Astrocyte of the hippocampus (primary cell): ENCODE data around the gene TMPRSS9.
A peak's percentile ranks its signal among the peaks of the same experiment; 100 is the strongest.
"Not testable (repeated sequence)": the region's sequence is repeated elsewhere in the genome, so short reads cannot be mapped to it uniquely, and the experiment has no call there.

Experiments
- DNase-seq: peaks from one replicate; pipeline ENCODE4 v3.0.0; 2011; ENCODE audit warnings: low read depth, low spot score

TMPRSS9 gene

DNA sequence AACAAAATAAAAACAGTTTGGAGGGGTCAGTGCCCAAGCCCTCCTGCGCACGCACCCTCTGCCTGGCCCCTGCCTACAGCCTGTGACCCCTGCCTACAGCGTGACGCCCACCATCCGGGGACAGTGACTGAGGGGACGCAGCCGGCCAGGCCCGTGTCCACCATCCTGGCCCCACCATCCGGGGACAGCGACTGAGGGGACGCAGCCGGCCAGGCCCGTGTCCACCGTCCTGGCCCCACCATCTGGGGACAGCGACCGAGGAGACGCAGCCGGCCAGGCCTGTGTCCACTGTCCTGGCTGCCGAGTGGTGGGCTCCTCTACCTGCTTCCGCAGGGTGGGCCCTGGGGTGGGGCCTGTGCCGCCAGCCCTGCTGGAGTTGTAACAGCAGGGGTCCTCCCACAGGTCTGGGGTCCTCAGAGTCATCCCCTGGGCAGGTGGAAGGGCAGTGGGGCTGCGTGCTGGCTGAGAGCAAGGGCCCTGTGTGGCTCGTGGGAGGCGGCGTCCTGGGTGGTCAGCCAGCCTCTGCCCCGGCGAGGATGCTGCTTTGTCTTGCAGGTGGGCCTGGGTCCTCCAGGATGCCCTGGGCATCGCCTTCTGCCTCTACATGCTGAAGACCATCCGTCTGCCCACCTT, 17.3 kb upstream of the TMPRSS9 start:
- DNase-seq = no peak

DNA sequence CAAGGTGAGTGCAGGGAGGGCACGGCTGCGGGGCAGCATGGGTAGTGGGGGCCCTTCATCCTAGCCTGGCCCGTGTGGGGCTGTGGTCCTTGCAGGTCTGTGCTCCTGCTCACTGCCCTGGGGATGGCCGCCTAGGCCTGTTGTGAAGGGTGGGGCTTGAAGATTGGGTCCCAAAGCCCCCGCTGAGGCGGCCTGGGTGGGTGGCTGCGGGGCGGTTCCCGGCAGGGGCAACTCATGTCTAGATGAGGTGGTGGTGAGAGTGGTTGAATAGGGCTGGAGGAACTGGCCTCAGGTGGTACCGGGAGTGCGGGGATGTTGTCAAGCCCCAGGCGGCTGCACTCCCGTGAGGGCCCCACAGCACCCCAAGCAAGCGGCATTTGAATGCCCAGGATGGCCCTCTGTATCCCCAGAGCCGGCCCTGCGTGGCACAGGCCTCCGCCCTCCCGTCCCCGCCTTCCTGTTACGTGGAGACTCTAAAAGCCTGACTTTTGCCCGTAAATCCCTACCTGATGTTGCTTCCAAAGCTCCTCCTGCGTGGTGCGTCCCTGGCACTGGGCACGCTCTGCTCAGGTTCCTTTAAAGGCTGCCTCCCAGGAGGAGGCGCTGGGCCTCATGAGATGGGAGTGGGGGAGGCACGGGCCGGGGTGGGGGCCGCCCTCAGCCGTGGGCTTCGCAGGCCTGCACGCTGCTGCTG, 16.6 kb upstream of the TMPRSS9 start:
- no peak for DNase-seq

DNA sequence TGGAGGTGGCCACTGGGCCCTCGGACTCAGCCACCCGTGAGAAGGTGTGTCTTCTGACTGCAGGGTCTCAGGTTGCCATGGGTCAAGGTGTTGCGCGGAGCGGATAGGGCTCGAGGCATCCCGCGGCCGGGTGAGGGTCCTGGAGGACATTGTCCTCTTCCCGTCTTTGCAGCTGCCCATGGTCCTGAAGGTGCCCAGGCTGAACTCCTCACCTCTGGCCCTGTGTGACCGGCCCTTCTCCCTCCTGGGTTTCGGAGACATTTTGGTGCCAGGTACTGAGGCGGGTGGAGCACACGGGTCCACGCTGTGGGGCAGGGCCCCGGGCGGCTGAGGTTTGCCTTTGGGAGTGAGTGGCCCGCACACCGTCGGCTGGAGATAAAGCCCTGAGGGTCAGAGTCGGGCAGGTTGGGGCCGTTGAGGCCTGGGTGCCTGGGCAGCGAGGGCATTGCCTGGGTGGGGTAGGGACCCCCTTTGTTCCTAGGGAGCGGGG, 15.6 kb upstream of the TMPRSS9 start:
- no peak for DNase-seq

DNA sequence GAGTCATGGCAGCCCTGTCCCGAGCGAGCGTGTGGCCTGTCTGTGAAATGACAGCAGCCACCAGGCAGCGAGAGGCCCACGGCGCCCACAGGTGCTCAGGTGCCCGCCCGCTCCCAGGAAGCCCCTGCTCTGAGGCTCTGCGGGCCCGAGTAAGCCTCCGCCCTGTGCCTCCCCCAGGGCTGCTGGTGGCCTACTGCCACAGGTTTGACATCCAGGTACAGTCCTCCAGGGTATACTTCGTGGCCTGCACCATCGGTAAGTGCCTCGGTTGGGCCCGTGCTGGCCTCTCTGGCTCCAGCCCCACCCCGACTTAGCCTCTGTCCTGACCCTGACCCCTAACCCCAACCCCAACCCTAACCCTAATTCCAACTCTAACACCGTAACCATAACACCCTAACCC, 15.0 kb upstream of the TMPRSS9 start:
- no peak for DNase-seq

DNA sequence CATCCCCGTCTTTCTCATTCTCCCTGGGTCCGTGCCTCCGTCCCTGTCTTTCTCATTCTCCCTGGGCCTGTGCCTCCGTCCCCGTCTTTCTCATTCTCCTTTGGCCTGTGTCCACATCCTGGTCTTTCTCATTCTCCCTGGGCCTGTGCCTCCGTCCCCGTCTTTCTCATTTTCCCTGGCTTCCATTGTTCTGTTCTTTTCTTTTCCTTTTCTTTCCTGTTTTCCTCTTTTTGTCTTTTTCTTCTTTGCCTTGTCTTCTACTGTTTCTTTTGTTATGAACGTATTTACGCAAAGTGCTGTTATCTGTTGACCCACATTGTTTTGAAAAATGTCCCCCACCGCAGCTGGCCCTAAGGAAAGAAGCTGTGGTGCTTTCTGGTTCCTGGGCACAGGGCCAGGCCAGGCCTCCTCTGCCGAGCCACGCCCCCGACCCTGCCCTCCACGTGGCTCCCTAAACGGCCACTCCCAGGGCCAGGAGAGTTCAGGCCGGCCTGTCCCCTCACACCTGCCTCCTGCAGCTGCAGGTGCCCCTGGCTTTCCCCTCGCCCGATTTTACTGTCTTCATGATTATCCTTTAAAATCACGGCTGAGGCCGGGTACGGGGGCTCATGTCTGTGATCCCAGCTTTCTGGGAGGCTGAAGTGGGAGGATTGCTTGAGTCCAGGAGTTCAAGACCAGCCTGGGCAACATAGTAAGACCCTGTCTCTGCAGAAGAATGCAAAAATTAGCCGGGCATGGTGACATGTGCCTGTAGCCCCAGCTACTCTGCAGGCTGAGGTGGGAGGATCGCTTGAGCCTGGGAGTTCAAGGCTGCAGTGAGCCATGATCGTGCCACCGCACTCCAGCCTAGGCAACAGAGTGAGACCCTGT, 14.0 kb upstream of the TMPRSS9 start:
- DNase-seq = peak; percentile 51

DNA sequence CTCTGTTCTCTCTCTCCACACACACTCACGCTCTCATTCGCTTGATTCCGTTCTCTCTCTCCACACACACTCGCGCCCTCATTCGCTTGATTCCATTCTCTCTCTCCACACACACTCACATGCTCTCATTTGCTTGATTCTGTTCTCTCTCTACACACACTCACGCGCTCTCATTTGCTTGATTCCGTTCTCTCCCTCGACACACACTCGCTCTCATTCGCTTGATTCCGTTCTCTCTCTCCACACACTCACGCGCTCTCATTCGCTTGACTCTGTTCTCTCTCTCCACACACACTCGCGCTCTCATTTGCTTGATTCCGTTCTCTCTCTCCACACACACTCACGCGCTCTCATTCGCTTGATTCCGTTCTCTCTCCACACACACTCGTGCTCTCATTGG, 10.2 kb upstream of the TMPRSS9 start:
- not testable (repeated sequence) for DNase-seq

DNA sequence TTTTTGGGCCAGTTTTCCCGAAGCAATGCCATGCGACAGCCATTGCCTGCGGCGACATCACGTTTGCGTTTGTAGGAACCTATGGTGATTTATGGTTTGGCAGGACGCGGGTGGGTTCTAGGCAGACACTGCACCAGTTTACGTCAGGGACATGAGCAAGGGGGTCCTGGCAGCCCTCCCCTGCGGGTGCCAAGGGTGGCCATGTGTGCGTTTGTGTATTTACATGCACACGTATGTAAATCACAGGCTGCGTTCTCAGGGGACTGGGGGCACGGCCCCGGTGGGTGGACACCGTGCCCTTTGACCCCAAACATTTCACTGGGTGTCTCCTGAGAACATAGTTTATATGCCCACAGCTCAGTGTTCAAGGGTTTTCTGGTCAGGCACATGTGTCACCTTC, 9.4 kb upstream of the TMPRSS9 start:
- DNase-seq = no peak

DNA sequence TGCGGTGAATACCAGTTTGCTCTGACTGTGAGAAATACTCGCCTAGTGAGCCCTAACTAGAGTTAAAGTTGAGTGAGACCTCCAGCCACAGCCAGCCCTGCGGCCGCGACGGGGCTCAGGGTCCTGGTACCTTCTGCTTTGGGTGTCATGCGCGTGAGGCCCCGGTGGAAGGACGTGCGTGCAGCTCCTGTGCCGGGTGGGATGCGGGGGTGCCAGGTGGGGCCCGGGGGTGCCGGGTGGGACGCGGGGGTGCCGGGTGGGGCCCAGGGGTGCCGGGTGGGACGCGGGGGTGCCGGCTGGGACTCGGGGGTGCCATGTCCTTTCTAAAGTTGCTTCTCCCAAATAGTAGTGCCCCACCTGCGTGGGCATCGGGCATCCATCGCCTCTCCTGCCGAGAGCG, 8.5 kb upstream of the TMPRSS9 start:
- DNase-seq = no peak

DNA sequence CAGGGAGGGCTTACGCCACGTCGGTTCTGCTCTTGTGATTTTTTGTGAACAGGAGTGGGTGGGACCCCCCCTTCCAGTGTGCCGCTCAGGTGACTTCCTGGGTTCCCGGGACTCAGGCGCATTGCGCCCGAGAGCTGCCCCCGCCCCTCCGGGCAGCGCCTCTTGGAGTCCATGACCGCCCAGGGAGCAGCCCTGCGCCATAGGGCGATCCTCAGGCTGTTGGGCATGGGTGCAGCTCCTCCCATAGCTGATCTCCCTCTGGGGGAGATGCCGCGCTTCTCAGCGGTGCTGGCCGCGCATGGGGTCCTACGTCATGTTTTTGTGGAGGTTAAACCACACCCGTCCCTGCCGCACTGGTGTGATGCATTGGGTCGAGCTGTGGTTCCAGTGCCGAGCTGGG, 7.9 kb upstream of the TMPRSS9 start:
- no peak for DNase-seq

DNA sequence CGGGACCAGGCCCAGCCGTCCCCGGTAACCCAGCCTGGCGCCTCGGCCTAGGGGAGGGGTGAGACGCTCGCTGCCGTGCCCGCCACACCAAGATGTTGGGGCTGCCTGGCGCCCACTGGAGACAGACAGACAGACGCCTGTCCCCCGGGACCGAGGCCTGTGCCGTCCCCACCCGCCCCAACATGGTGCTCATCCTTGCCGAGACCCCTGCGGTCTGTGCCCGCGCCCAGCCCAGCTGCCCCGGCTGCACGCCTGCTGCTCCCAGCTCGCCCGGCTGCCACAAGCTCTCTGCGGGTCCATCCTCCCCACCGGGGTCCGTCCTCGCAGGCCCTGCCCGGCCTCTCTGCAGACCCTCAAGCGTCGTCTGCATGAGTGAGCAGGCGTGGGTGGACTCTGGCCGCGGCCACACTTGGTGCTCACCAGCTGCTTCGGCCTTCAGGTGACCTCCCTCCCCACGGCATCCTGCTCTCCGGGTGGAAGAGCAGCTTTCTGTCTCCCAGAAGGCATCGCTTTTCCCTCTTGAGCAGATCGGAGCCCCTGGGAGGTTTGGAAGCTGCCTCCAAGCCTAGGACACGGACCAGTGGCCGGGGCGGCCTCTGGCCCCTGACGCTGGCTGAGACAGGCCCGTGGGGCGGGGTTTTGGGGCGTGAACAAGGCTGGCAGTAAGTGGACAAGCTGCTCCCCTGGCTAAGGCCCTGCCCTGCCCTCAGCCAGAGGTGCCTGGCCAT, 6.7 kb upstream of the TMPRSS9 start:
- DNase-seq = no peak

DNA sequence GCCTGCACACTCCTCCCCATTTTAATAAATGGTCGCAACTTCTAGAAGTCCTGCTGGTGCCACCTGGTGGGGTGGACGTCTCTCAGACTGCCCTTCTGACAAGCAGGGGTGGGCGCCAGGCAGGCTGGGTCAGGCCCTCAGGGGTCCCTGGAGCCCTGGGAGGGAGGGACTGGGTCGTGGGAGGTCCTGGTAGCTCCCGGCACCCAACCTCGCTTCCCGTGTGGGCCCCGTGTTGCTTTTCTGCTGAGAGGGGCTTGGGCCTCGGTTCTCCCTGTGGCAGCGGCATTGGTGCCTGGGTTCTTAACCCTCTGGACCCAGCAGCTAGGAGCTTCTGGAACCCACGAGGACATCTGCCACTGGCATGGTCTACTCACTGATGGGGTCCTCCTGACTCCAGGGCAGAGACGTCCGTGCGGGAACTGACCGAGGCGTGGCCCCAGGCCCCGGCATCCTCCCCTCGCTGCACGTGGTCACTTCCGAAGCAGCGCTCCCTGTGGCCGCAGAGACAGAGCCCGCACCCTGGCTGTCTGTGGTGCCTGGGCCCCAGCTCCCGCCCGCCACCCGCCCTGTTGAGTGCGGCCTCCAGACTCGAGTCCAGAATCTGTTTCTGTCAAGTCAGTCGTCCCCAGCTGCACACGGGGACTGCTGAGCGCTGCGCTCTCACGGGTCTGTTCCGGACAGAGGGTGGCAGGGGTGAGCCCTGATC, 6.0 kb upstream of the TMPRSS9 start:
- no peak for DNase-seq

DNA sequence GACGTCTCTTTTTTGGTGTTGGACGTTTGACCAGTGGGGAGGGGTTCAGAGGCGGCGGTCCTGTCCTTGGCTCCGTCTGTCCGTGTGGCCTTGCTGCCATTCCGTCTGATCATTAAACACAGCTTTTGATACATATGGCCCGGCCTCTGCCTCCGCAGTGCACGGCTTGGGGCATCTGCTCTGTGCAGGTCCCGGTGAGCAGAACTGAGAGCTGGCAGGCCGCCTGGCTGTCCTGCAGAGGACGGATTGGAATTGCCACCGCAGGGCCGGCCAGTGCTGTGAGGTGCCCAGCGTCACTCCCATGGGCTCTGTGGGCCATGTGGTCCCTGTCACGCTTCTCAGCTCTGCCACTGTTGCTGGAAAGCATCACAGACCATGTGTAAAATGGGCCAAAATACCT, 5.4 kb upstream of the TMPRSS9 start:
- DNase-seq = no peak

DNA sequence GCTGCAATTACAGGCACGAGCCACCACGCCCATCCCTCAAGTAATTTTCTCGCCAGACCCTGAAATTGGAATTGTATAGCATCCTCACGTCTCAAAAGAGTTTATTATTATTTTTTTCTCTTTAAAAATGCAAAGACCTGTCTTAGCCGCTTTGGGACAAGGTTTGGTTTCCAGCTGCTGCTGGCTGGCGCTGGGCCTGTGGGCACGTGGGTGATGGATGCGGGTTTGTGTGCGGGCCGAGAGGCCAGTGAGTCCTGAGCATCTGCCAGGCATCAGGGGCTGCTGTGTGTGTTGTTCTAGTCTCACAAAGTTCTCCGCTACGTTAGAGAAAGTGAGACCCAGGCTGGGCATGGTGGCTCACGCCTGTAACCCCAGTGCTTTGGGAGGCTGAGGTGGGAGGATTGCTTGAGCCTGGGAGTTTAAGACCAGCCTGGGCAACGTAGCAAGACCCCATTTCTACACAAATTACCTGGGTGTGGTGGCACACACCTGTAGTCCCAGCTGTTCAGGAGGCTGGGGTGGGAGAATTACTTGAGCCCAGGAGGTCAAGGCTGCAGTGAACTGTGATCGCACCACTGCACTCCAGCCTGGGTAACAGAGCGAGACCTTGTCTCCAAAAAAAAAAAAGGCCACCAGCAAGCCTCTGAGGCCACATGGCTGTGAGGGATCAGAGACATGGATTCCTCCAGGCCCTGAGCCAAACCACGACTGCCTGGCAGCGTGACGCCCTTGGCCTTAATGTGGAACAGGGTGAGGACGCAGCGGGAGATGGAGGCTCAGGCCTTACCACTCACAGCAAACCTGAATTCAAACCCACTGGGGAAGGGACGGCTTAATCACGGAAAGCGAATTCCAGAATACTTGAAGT, 4.7 kb upstream of the TMPRSS9 start:
- DNase-seq = peak; percentile 66

DNA sequence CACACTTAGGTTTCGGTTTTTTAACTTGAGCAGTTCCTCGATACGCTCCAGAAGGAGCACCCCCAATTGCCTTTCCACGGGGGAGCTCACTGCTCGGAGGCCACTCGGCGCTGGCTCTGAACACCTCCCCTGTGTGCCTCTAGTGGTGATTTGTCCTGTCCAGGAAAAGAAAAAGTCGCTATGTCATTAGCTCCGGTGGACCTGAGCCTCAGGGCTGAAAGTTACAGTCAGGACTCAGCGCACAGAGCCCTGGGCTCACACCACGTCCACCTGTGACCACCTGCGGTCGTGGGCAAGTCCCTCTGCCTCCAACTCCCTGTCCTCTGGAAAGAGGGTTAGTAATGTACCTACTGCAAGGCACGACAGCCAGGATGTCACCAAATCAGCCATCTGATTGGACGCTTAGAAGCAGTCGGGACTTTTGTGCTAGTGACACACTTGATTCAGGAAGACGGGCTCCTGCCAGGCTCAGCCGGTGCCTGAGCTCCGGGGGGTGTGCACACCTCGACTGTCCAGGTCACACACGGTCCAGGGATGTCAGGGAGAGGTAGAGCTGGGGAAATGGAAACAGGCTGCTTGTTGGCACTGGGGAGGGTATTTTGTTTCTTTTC, 3.9 kb upstream of the TMPRSS9 start:
- DNase-seq = no peak

DNA sequence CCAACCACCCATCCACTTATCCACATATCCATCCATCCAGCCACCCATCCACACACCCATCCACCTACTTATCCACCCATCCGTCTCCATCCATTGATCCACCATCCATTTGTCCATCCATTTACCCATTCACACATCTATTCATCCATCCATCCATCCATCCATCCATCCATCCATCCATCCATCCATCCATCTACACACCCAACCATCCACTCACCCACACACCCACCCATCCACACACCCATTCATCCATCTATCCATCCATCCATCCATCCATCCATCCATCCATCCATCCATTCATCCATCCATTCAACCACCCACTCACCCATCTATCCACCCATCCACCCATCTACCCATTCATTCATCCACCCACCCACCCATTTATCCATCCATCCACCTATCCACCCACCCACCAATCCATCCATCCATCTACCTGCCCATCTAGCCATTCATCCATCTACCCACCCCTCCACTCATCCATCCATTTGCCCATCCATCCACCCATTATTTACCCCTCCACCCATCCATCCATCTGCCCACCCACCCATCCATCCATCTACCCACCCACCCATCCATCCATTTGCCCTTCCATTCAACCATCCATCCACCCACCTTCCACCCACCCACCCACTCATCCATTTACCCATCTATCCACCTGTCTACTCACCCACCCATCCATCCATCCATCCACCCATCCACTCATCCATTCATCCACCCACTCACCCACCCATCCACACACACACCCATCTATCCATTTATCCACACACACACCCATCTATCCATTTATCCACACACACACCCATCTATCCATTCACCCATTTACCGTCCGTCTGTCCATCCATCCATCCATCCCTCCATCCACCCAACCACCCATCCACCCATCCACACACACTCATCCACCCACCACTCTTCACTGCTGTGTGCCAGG, 2.5 kb upstream of the TMPRSS9 start:
- DNase-seq = no peak

DNA sequence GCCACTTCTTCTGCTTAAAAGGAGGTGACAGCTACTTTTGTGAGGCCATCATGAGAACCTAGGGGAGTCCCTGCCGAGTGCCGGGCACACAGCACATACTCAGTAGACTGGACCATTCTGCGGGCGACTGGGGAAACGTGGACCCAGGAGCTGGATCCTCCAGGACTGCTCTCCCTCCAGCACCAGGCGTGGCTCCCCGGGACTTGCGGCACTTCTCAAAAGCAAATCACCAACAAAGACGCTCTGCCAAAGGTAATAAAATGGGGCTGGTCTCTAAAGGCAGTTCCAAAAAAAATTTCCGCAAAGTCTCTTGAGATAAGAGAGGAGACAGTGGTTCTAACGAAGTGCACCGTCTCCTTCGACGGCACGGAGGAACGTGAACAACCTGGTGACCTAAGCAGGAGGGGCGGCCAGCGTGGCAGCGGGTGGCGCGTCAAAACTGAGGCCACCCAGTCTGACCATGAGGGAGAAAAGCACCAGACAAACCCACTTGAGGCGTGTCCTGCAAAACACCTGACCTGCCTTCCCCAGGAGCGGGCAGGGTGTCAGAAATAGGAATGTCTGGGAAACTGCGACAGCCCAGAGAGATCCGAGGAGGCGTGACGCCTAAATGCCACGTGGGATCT, 1.4 kb upstream of the TMPRSS9 start:
- no peak for DNase-seq

DNA sequence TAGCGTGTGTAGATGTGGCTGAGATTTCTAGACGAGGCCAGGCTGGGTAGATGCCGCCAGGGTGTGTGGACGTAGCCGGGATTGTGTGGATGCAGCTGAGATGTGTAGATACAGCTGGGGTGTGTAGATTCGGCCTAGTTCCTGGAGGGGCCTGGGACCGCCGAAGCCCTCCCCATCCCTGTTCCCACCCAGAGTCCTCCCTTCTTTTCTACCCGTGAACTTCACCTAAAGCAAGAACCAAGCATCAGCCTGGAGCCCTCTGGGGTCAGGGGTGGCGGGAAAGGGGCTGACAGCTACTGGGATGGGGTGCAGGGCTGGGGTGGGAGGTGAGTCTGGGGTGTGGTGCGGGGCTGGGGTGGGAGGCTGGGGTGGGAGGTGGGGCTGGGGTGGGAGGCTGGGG, 768 bp downstream of the TMPRSS9 start:
- no peak for DNase-seq
